Endothelial cell of umbilical vein (primary cell): ENCODE data around the gene C4orf50. TPM values are rescaled to one million over a fixed set of nuclear protein-coding genes. Genes with fewer than 3 reads are reported as not detected.

Experiments
- BruUV-seq: library from RNA; stranded (reverse); fragments of 400-500 nt; replicated peaks from 2 replicates; lab custom pipeline; 2021; lab: Mats Ljungman, UMichigan
- CTCF ChIA-PET: fragments of 300-600, 350-600 bp; sonication (Branson Sonifier 250); formaldehyde crosslinking; loops from one replicate; lab custom pipeline; 2021; ENCODE audit warnings: antibody characterized with exemption, inconsistent platforms; lab: Charles Lee
- POLR2A ChIA-PET: fragments of 300-600, 350-600 bp; sonication (Branson Sonifier 250); formaldehyde crosslinking; loops from one replicate; lab custom pipeline; 2021; ENCODE audit warnings: antibody characterized with exemption, inconsistent platforms; lab: Charles Lee
- DNase-seq: peaks from one replicate; pipeline ENCODE4 v3.0.0-alpha.2; 2011; ENCODE audit warnings: low read depth, low spot score
- FAIRE-seq: peaks from 2 replicates; lab custom pipeline; 2011; peaks lifted over from hg19 to GRCh38; lab: Jason Lieb, UNC
- H2AFZ ChIP-seq: 2 replicates; pipeline ENCODE4 v1.6.0; 2012; ENCODE audit warnings: low read depth, low read length, control low read depth, inconsistent platforms
- H3K27ac ChIP-seq: 2 replicates; pipeline ENCODE4 v1.5.1; 2011; ENCODE audit warnings: low read depth, mild to moderate bottlenecking, control low read depth, low read length, moderate library complexity; ENCODE audit not compliant: insufficient read depth
- H3K27me3 ChIP-seq, 2 experiments: 2 replicates each; pipeline versions ENCODE4 v1.6.0 to v1.6.1; 2011; ENCODE audit warnings: low read length in 2 of 2, mixed read lengths in 1 of 2; ENCODE audit not compliant: control insufficient read depth in 2 of 2, insufficient read depth in 2 of 2
- H3K36me3 ChIP-seq, 2 experiments: 2 replicates in 1 of 2; 3 replicates in 1 of 2; pipeline ENCODE4 v1.5.1; 2011; ENCODE audit warnings: low read length in 2 of 2, mild to moderate bottlenecking in 1 of 2, moderate library complexity in 1 of 2; ENCODE audit not compliant: control insufficient read depth in 2 of 2, insufficient read depth in 2 of 2; ENCODE audit errors: extremely low read depth in 1 of 2
- H3K4me1 ChIP-seq: 3 replicates; pipeline ENCODE4 v1.5.1; 2011; ENCODE audit warnings: mild to moderate bottlenecking, low read length; ENCODE audit not compliant: control insufficient read depth, insufficient read depth; ENCODE audit errors: extremely low read depth
- H3K4me2 ChIP-seq: 2 replicates; pipeline ENCODE4 v1.6.1; 2011; ENCODE audit warnings: low read length, control low read depth, mixed read lengths; ENCODE audit not compliant: insufficient read depth
- H3K4me3 ChIP-seq, 3 experiments: fragments of 200-600 bp in 1 of 3; sonication (generic), shearing (Covaris generic) in 1 of 3; replicated peaks in 1 of 3; 2 replicates each; pipeline ENCODE4 v1.5.1; 2011 to 2016; ENCODE audit warnings: control low read depth in 3 of 3, low read length in 3 of 3, mild to moderate bottlenecking in 2 of 3, inconsistent platforms in 1 of 3, low read depth in 1 of 3, moderate library complexity in 1 of 3; ENCODE audit not compliant: insufficient read depth in 1 of 3
- H3K79me2 ChIP-seq: 2 replicates; pipeline ENCODE4 v1.6.0; 2012; ENCODE audit warnings: low read length, inconsistent platforms; ENCODE audit not compliant: control insufficient read depth, insufficient read depth
- H3K9ac ChIP-seq: replicated peaks from 2 replicates; pipeline ENCODE3; 2011; ENCODE audit warnings: low read length, control low read depth; ENCODE audit not compliant: insufficient read depth; ENCODE audit errors: extremely low read depth
- H3K9me1 ChIP-seq: replicated peaks from 3 replicates; pipeline ENCODE4 v1.6.0; 2011; ENCODE audit warnings: mild to moderate bottlenecking, low read length; ENCODE audit not compliant: control insufficient read depth, insufficient read depth; ENCODE audit errors: extremely low read depth
- H3K9me3 ChIP-seq: replicated peaks from 2 replicates; pipeline ENCODE4 v1.5.1; 2012; ENCODE audit warnings: low read length, inconsistent platforms; ENCODE audit not compliant: control insufficient read depth, insufficient read depth
- H4K20me1 ChIP-seq: replicated peaks from 2 replicates; pipeline ENCODE3; 2011; ENCODE audit warnings: mild to moderate bottlenecking, low read length; ENCODE audit not compliant: control insufficient read depth, insufficient read depth; ENCODE audit errors: extremely low read depth
- CTCF ChIP-seq, 2 donors: IDR thresholded peaks; 1 replicate in 1 of 2; 2 replicates in 1 of 2; pipeline ENCODE4 v1.5.1; 2011; ENCODE audit warnings: low read length in 2 of 2, mild to moderate bottlenecking in 2 of 2, moderate library complexity in 2 of 2, control low read depth in 1 of 2, inconsistent platforms in 1 of 2, low read depth in 1 of 2; ENCODE audit not compliant: insufficient read depth in 1 of 2; ENCODE audit errors: extremely low read depth in 1 of 2
- EZH2 ChIP-seq: IDR thresholded peaks from 2 replicates; pipeline ENCODE4 v1.6.1; 2012; ENCODE audit warnings: borderline replicate concordance, low read depth, mild to moderate bottlenecking, moderate library complexity, low read length, inconsistent platforms; ENCODE audit not compliant: severe bottlenecking
- FOS ChIP-seq: IDR thresholded peaks from 2 replicates; pipeline ENCODE4 v1.6.1; 2011; ENCODE audit warnings: mild to moderate bottlenecking, low read length, moderate library complexity, borderline replicate concordance; ENCODE audit not compliant: insufficient read depth
- GATA2 ChIP-seq: IDR thresholded peaks from 2 replicates; pipeline ENCODE4 v1.7.0; 2011; ENCODE audit warnings: low read depth, mild to moderate bottlenecking, moderate library complexity, mixed read lengths, low read length; ENCODE audit not compliant: insufficient read length, insufficient read depth
- JUN ChIP-seq: IDR thresholded peaks from 2 replicates; pipeline ENCODE4 v1.6.1; 2011; ENCODE audit warnings: borderline replicate concordance, low read depth; ENCODE audit not compliant: insufficient read length, insufficient read depth
- MAX ChIP-seq: IDR thresholded peaks from 2 replicates; pipeline ENCODE4 v1.6.1; 2011; ENCODE audit not compliant: insufficient read depth, insufficient read length
- MYC ChIP-seq: IDR thresholded peaks from one replicate; pipeline ENCODE4 v1.6.1; 2011; ENCODE audit warnings: mild to moderate bottlenecking, low read depth, low read length
- POLR2A ChIP-seq: IDR thresholded peaks from 2 replicates; pipeline ENCODE4 v1.6.1; 2012; ENCODE audit warnings: low read depth, mild to moderate bottlenecking, control low read depth, low read length
- POLR2AphosphoS5 ChIP-seq: IDR thresholded peaks from 2 replicates; pipeline ENCODE4 v1.6.1; 2012; ENCODE audit warnings: low read depth, mild to moderate bottlenecking, control low read depth, low read length, moderate library complexity; ENCODE audit not compliant: insufficient read depth
- dilution Hi-C: fragments of 300-500 bp; cut with MboI; formaldehyde crosslinking; loops from one replicate; pipeline ENCODE4 v1.15.0; 2019; ENCODE audit warnings: low sequenced_read_pairs; ENCODE audit not compliant: extremely low pct_ligation_motif_present
- intact Hi-C: fragments of 100-400 bp; cut with micrococcal nuclease; formaldehyde crosslinking; loops from one replicate; pipeline ENCODE4 v1.10.0; 2022
- polyA plus RNA-seq, 4 experiments: library from polyadenylated mRNA; depleted of rRNA in 3 of 4; stranded (reverse) in 3 of 4; unstranded in 1 of 4; fragments of >200 nt; gene quantifications; 2 replicates each; pipeline versions ENCODE4 v1.2.1 to v1.2.3, GENCODE V29; 2011 to 2012; ENCODE audit warnings: missing spikeins in 1 of 4
- total RNA-seq: library from RNA; stranded (reverse); gene quantifications from 2 replicates; pipeline ENCODE4 v1.2.3, GENCODE V29; 2021

The C4orf50 gene
- total and polyA plus RNA-seq, 2 donors (not counting 3 experiments of a cell fraction or from before 2014, with no cell fraction given), result not detected

- H3K9me3 ChIP-seq, result no peaks in the 10 kb centered on the region
- DNase-seq (no peak), FAIRE-seq (no peak)
- no peaks in the 10 kb centered on the region for H4K20me1 ChIP-seq
- ChIA-PET CTCF (no interaction called here), POLR2A (no interaction called here)
- no peak overlapping the region for H3K9ac ChIP-seq
- intact Hi-C loops (no loop called here), dilution Hi-C loops (no loop called here)
- H3K36me3 ChIP-seq, result no peaks in the 10 kb centered on the region
- no peak overlapping the region for H2AFZ ChIP-seq
- no peak overlapping the region for H3K27ac ChIP-seq
- no peaks in the 10 kb centered on the region for H3K9me1 ChIP-seq
- H3K27me3 ChIP-seq, result no peaks in the 10 kb centered on the region
- no peak overlapping the region for H3K4me3 ChIP-seq
- TF ChIP-seq MAX (no peak), CTCF (IDR thresholded peaks at IDR 0.05; ENCODE audit: extremely low read depth in 1 of 2, insufficient read depth in 1 of 2, low read depth in 1 of 2, low read length in 2 of 2) (no peak), EZH2 (no peak), FOS (no peak), POLR2AphosphoS5 (no peak), GATA2 (no peak), MYC (no peak), JUN (no peak), POLR2A (no peak)
- H3K79me2 ChIP-seq, result no peaks in the 10 kb centered on the region
- BruUV-seq, result no TSS peak
- H3K4me2 ChIP-seq, result no peak overlapping the region
- no peaks in the 10 kb centered on the region for H3K4me1 ChIP-seq
Observed at GRCh38 chr4:6038711-6039110, 20.5 kb upstream of the C4orf50 start.
